Endometrial microvascular endothelial cells (primary cell): Measurements from ENCODE around the gene SLC23A2. TPM values are rescaled to one million over a fixed set of nuclear protein-coding genes. Genes with fewer than 3 reads are reported as not detected.

Experiments used
- in situ Hi-C: cut with HindIII; loops from 2 replicates; pipeline ENCODE4 v1.10.0; 2017; ENCODE audit warnings: low sequenced_read_pairs, low pct_unique_long_range_greater_than_20kb; ENCODE audit errors: inconsistent ontology term
- total RNA-seq: library from RNA; depleted of rRNA; stranded (reverse); fragments of >200 nt; gene quantifications from one replicate; pipeline ENCODE4 v1.2.3, GENCODE V29; 2015; ENCODE audit errors: inconsistent ontology term

The SLC23A2 gene
- total RNA-seq, 1 donor from 2014 or later, result 18.0 TPM

GRCh38 chr20:4813863-4814695 lies 187.2 kb downstream of the SLC23A2 start:
- in situ Hi-C loops, result no loop called here

GRCh38 chr20:4813076-4813862 lies 188.0 kb downstream of the SLC23A2 start:
- in situ Hi-C loops, result no loop called here

GRCh38 chr20:4812641-4813075 lies 188.7 kb downstream of the SLC23A2 start:
- in situ Hi-C loops, result no loop called here

DNA sequence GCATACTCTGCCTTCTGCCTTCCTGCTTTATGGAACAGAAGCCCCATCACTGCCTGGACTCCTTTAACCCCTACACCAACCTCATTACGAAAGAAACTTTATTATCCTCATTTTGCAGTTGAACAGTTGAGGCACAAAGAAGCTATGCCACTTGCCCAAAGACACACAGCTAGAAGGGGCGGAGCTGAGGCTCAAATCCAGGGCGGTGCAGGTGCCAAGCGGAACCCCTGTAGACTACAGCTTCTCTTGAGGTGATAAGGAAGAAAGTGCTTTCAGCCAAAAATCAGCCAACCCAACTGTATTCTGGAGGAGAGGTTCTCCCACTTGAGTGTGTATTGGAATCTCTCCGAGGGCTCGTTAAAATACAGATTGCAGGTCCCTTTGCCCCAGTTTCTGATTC lies 189.1 kb downstream of the SLC23A2 start:
- in situ Hi-C loops, result no loop called here

DNA sequence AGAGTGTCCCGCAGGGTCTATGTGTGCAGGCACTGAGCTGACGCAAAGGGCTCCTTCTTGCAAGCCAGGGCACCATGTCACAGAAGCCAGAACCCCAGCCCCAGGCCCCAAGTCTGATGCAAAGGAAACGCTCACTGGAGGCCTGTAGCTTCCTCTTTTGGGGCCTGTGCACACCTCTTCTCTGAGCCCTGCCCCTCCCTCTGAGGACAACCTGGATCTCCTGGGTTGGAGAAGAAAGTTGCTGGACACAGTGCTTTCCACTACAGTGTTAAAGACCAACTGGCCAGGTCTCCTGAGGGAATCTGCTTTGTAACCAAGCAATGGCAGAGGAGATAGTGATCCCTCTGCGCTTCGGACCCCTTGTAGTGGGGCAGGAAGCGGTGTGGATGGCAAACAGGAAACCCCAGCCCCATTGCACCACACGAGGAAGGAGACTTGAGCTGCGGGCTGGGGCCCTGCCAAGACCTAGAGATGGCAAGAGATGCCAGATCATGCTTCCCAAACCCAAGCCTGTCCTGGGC lies 189.6 kb downstream of the SLC23A2 start:
- in situ Hi-C loops, result no loop called here

DNA sequence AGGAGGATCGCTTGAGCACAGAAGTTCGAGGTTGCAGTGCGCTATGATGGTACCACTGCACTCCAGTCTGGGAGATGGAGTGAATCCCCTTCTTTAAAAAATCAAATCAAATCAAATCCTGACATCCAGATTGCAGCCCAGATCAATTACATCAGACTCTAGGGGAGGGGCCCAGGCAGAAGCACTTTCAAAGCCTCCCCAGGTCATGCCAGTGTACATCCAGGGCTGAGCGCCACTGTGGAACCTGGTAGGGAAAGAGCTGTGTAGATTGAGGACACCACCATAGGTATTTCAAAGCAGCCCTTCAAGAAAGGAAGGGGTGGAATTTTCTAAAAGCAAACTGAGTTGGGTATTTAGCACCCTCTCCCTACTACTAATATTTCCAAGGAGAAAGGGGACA lies 190.1 kb downstream of the SLC23A2 start:
- in situ Hi-C loops, result no loop called here

GRCh38 chr20:4810426-4811019 lies 190.8 kb downstream of the SLC23A2 start:
- in situ Hi-C loops, result no loop called here

DNA sequence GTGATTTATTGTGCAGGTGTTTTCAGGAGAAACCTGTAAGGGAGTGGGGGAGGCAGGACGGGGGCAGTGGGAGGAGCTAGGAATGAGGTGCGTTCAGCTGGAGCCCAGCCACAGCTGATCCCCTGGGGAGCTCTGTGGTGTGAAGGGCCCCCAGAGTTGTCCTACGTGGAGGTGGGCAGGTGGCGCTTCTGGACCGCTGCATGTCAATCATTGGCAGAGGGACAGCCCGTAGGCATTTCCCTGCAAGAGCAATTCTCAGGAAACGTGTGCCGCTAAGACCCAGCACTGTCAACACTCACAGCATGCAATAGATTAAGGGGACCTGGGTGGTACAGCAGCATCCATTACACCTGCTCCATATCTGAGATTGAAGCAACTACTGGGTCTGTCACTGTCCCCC lies 191.6 kb downstream of the SLC23A2 start:
- in situ Hi-C loops, result no loop called here

- in situ Hi-C loops, result no loop called here
Measured at GRCh38 chr20:4808872-4809271, 192.4 kb downstream of the SLC23A2 start.

GRCh38 chr20:4805663-4806449 lies 195.5 kb downstream of the SLC23A2 start:
- in situ Hi-C loops, result no loop called here

DNA sequence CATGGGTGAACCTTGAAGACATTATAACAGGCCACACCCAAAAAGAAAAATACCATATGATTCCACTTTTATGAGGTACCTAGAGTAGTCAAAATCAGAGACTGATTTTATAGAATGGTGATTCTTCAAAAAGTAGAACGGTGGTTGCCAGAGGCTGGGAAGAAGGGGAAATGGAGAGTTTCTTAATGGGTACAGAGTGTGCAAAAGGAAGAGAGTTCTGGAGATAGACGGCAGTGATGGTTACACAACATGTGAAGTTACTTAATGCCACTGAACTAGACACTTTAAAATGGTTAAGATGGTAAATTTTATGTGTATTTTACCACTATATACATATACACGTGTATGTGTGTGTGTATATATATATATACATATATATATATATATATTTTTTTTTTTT lies 198.8 kb downstream of the SLC23A2 start:
- in situ Hi-C loops, result no loop called here

Other genes starting within 250 kb of the SLC23A2 start
- 24.3 TPM for gene RASSF2, start 177.9 kb downstream of the SLC23A2 start, total RNA-seq
- gene TMEM230, start 111.6 kb upstream of the SLC23A2 start, total RNA-seq, result 105 TPM
- 305 TPM for gene PCNA, start 118.4 kb upstream of the SLC23A2 start, total RNA-seq
- 39.1 TPM for gene CDS2, start 125.5 kb upstream of the SLC23A2 start, total RNA-seq